Brain microvascular endothelial cell (primary cell): Measurements from ENCODE around the gene SIL1.

Experiments
- DNase-seq: peaks from one replicate; pipeline ENCODE4 v3.0.0-alpha.2; 2020
- H3K27ac ChIP-seq: fragments of 250-450 bp; sonication (Bioruptor Pico); 2 replicates; pipeline ENCODE4 v1.5.1; 2020; ENCODE audit warnings: mild to moderate bottlenecking, moderate library complexity
- H3K27me3 ChIP-seq: fragments of 250-450 bp; sonication (Bioruptor Pico); replicated peaks from 2 replicates; pipeline ENCODE4 v1.5.1; 2020; ENCODE audit warnings: mild to moderate bottlenecking
- H3K36me3 ChIP-seq: fragments of 250-450 bp; sonication (Bioruptor Pico); replicated peaks from 2 replicates; pipeline ENCODE4 v1.5.1; 2020; ENCODE audit warnings: mild to moderate bottlenecking
- H3K4me3 ChIP-seq: 2 replicates; pipeline ENCODE4 v1.5.1; 2011; ENCODE audit warnings: low read depth, mild to moderate bottlenecking, control low read depth, low read length, moderate library complexity
- CTCF ChIP-seq: IDR thresholded peaks from 2 replicates; pipeline ENCODE4 v1.5.1; 2011; ENCODE audit warnings: low read depth, mild to moderate bottlenecking, moderate library complexity, low read length, control low read depth, inconsistent platforms; ENCODE audit errors: missing control alignments
- in situ Hi-C: cut with HindIII; loops from 2 replicates; pipeline ENCODE4 v1.10.0; 2017; ENCODE audit warnings: low sequenced_read_pairs, low pct_ligation_motif_present

The SIL1 gene

GRCh38 chr5:138898742-138899141, 299.4 kb downstream of the SIL1 start:
- no peak for TF ChIP-seq CTCF
- H3K27me3 ChIP-seq, result no peaks in the 10 kb centered on the region
- no peak overlapping the region for H3K27ac ChIP-seq
- no peak overlapping the region for H3K4me3 ChIP-seq
- in situ Hi-C loops, result no loop called here
- DNase-seq, result no peak
- peaks cover 12% of the 10 kb centered on the region for H3K36me3 ChIP-seq

- Histone ChIP-seq H3K27me3 (no peaks in the 10 kb centered on the region), H3K27ac (no peak overlapping the region), H3K36me3 (peaks cover 10% of the 10 kb centered on the region), H3K4me3 (no peak overlapping the region)
- DNase-seq, result no peak
- TF ChIP-seq CTCF, result no peak
- in situ Hi-C loops, result no loop called here
Measured at GRCh38 chr5:138898299-138898698, 299.9 kb downstream of the SIL1 start.
